GM12878 (cell line): ENCODE data around the gene F13A1. TPM values are rescaled to one million over a fixed set of nuclear protein-coding genes. Genes with fewer than 3 reads are reported as not detected.

Experiments used
- ATAC-seq: fragments of 200-7000 bp; cut with Tn5 transposase; 3 replicates; pipeline ENCODE4 v1.9.1; 2020; ENCODE audit warnings: mild to moderate bottlenecking, moderate library complexity
- BruUV-seq: library from RNA; stranded (reverse); fragments of 400-500 nt; replicated peaks from 2 replicates; lab custom pipeline; 2021; lab: Mats Ljungman, UMichigan
- CTCF ChIA-PET: fragments of 300-600 bp; sonication (Branson Sonifier 250); formaldehyde crosslinking; extraction: SDS; loops from one replicate; lab custom pipeline; 2021; ENCODE audit warnings: inconsistent platforms; lab: Yijun Ruan, JAX
- POLR2A ChIA-PET: fragments of 350-600 bp; formaldehyde crosslinking; extraction: SDS; loops from one replicate; lab custom pipeline; 2021; ENCODE audit warnings: inconsistent platforms; lab: Charles Lee
- RAD21 ChIA-PET: fragments of 300-600 bp; sonication (Branson Sonifier 250); formaldehyde crosslinking; loops from one replicate; lab custom pipeline; 2023; ENCODE audit warnings: antibody characterized with exemption; ENCODE audit not compliant: unreplicated experiment; lab: Charles Lee
- SMC1A ChIA-PET: fragments of 300-600 bp; sonication (Branson Sonifier 250); formaldehyde crosslinking; loops from one replicate; lab custom pipeline; 2023; ENCODE audit not compliant: unreplicated experiment, uncharacterized antibody; lab: Charles Lee
- DNase-seq: peaks from one replicate; pipeline ENCODE4 v3.0.0-alpha.2; 2011; ENCODE audit warnings: low read depth, low spot score
- FAIRE-seq: peaks from 3 replicates; lab custom pipeline; 2011; peaks lifted over from hg19 to GRCh38; lab: Jason Lieb, UNC
- H2AFZ ChIP-seq: 2 replicates; pipeline ENCODE4 v1.6.0; 2011; ENCODE audit warnings: low read depth, low read length, control low read depth; ENCODE audit not compliant: control insufficient read depth
- H3K27ac ChIP-seq: 2 replicates; pipeline ENCODE4 v1.5.1; 2011; ENCODE audit warnings: control low read depth; ENCODE audit not compliant: control insufficient read depth, insufficient read depth
- H3K27me3 ChIP-seq, 2 experiments: replicated peaks in 1 of 2; 2 replicates each; pipeline versions ENCODE4 v1.6.0 to v1.6.1; 2011; ENCODE audit warnings: low read length in 1 of 2; ENCODE audit not compliant: control insufficient read depth in 2 of 2, insufficient read depth in 2 of 2
- H3K36me3 ChIP-seq, 2 experiments: 2 replicates each; pipeline ENCODE4 v1.5.1; 2011; ENCODE audit warnings: low read length in 1 of 2; ENCODE audit not compliant: control insufficient read depth in 2 of 2, insufficient read depth in 2 of 2
- H3K4me1 ChIP-seq: 2 replicates; pipeline ENCODE4 v1.6.1; 2011; ENCODE audit warnings: mild to moderate bottlenecking, low read length, moderate library complexity, mixed read lengths; ENCODE audit not compliant: control insufficient read depth, insufficient read depth
- H3K4me2 ChIP-seq: 2 replicates; pipeline ENCODE4 v1.6.0; 2011; ENCODE audit warnings: control low read depth; ENCODE audit not compliant: control insufficient read depth, insufficient read depth
- H3K4me3 ChIP-seq: fragments of 200-600 bp; sonication (generic); 2 replicates; pipeline ENCODE4 v1.5.1; 2016
- H3K79me2 ChIP-seq: 2 replicates; pipeline ENCODE4 v1.6.0; 2011; ENCODE audit warnings: low read length; ENCODE audit not compliant: control insufficient read depth, insufficient read depth
- H3K9ac ChIP-seq: 2 replicates; pipeline ENCODE4 v1.8.0; 2011; ENCODE audit warnings: low read length, control low read depth, mixed read lengths; ENCODE audit not compliant: control insufficient read depth, insufficient read depth
- H3K9me3 ChIP-seq: replicated peaks from 3 replicates; pipeline ENCODE4 v1.5.1; 2011; ENCODE audit warnings: mild to moderate bottlenecking, low read length; ENCODE audit not compliant: control insufficient read depth, insufficient read depth
- H4K20me1 ChIP-seq: 2 replicates; pipeline ENCODE4 v1.6.0; 2011; ENCODE audit not compliant: control insufficient read depth, insufficient read depth
- CREB1 ChIP-seq: IDR thresholded peaks from 2 replicates; pipeline ENCODE4 v1.6.1; 2012; ENCODE audit warnings: low read depth, mild to moderate bottlenecking, inconsistent platforms
- KLF5 ChIP-seq: fragments of 450-650 bp; IDR thresholded peaks from 2 replicates; pipeline ENCODE4 v1.6.1; 2014; ENCODE audit warnings: mild to moderate bottlenecking; ENCODE audit not compliant: partially characterized antibody
- WGBS: methylation state at CpG from one replicate; pipeline ENCODE4 v1.1.6; 2016; ENCODE audit warnings: low lambda C conversion rate; ENCODE audit not compliant: insufficient replicate concordance, insufficient coverage; ENCODE audit errors: missing lambda C conversion rate; 5-methylcytosine and 5-hydroxymethylcytosine counted together
- in situ Hi-C: fragments of 300-500 bp; cut with MboI; formaldehyde crosslinking; loops from 9 replicates; pipeline ENCODE4 v1.14.3; 2018; ENCODE audit warnings: mixed read lengths
- intact Hi-C: fragments of 100-400 bp; cut with micrococcal nuclease; formaldehyde crosslinking; loops from one replicate; pipeline ENCODE4 v1.14.2; 2022; ENCODE audit not compliant: unreplicated experiment
- polyA plus RNA-seq, 11 experiments: library from polyadenylated mRNA; depleted of rRNA in 4 of 11; unstranded in 6 of 11; stranded (reverse) in 5 of 11; fragments of >200 nt; fragmentation: Nextera tagmentation in 4 of 11; fragmentation: Illumina TruSeq in 1 of 11; extraction: Ambion mirVana in 4 of 11; extraction: Trizol in 1 of 11; gene quantifications; 1 replicate in 1 of 11; 2 replicates in 10 of 11; pipeline versions ENCODE4 v1.2.1 to v1.2.3, GENCODE V29; 2011 to 2016; ENCODE audit warnings: inconsistent platforms in 2 of 11, missing spikeins in 2 of 11, low read depth in 1 of 11
- total RNA-seq, 4 experiments: library from RNA; depleted of rRNA in 3 of 4; stranded (reverse); fragments of >200 nt in 3 of 4; fragmentation: Illumina TruSeq in 1 of 4; extraction: Trizol in 1 of 4; gene quantifications; 2 replicates each; pipeline versions ENCODE4 v1.2.1 to v1.2.3, GENCODE V29; 2013 to 2021
- TF ChIP-seq, protein P1 (sequence below): IDR thresholded peaks from 2 replicates; pipeline ENCODE4 v1.6.1; 2012; ENCODE audit warnings: mild to moderate bottlenecking, low read depth, low read length
- TF ChIP-seq, protein P2 (sequence below): fragments of 450-650 bp; IDR thresholded peaks from 2 replicates; pipeline ENCODE4 v1.6.1; 2017; ENCODE audit warnings: mild to moderate bottlenecking

F13A1 gene
- total and polyA plus RNA-seq, 10 of the 15 experiments (the other 5 are each of a cell fraction or from before 2014, with no cell fraction given): 0.48 to 1.8 (median 1.0) TPM

GRCh38 chr6:6282716-6283115 lies 37.7 kb downstream of the F13A1 start:
- H2AFZ ChIP-seq: no peak overlapping the region
- H3K36me3 ChIP-seq: no peaks in the 10 kb centered on the region
- H4K20me1 ChIP-seq: no peaks in the 10 kb centered on the region
- H3K4me3 ChIP-seq: no peak overlapping the region
- no peaks in the 10 kb centered on the region for H3K9me3 ChIP-seq
- DNase-seq (no peak), ATAC-seq (no peak), FAIRE-seq (no peak)
- RAD21 ChIA-PET: no interaction called here
- POLR2A ChIA-PET: no interaction called here
- SMC1A ChIA-PET: interaction anchor here (1.1 to 2.0 kb wide), 2 partner anchors 10 to 107 kb away, joined by 3 to 6 read pairs; no protein-coding TSS in a partner anchor
- BruUV-seq: no TSS peak
- no peak overlapping the region for H3K9ac ChIP-seq
- TF ChIP-seq KLF5 (no peak), CREB1 (no peak)
- TF ChIP-seq, protein P1, sequence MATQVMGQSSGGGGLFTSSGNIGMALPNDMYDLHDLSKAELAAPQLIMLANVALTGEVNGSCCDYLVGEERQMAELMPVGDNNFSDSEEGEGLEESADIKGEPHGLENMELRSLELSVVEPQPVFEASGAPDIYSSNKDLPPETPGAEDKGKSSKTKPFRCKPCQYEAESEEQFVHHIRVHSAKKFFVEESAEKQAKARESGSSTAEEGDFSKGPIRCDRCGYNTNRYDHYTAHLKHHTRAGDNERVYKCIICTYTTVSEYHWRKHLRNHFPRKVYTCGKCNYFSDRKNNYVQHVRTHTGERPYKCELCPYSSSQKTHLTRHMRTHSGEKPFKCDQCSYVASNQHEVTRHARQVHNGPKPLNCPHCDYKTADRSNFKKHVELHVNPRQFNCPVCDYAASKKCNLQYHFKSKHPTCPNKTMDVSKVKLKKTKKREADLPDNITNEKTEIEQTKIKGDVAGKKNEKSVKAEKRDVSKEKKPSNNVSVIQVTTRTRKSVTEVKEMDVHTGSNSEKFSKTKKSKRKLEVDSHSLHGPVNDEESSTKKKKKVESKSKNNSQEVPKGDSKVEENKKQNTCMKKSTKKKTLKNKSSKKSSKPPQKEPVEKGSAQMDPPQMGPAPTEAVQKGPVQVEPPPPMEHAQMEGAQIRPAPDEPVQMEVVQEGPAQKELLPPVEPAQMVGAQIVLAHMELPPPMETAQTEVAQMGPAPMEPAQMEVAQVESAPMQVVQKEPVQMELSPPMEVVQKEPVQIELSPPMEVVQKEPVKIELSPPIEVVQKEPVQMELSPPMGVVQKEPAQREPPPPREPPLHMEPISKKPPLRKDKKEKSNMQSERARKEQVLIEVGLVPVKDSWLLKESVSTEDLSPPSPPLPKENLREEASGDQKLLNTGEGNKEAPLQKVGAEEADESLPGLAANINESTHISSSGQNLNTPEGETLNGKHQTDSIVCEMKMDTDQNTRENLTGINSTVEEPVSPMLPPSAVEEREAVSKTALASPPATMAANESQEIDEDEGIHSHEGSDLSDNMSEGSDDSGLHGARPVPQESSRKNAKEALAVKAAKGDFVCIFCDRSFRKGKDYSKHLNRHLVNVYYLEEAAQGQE: no peak
- TF ChIP-seq, protein P2, sequence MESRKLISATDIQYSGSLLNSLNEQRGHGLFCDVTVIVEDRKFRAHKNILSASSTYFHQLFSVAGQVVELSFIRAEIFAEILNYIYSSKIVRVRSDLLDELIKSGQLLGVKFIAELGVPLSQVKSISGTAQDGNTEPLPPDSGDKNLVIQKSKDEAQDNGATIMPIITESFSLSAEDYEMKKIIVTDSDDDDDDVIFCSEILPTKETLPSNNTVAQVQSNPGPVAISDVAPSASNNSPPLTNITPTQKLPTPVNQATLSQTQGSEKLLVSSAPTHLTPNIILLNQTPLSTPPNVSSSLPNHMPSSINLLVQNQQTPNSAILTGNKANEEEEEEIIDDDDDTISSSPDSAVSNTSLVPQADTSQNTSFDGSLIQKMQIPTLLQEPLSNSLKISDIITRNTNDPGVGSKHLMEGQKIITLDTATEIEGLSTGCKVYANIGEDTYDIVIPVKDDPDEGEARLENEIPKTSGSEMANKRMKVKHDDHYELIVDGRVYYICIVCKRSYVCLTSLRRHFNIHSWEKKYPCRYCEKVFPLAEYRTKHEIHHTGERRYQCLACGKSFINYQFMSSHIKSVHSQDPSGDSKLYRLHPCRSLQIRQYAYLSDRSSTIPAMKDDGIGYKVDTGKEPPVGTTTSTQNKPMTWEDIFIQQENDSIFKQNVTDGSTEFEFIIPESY: no peak
- no peak overlapping the region for H3K4me2 ChIP-seq
- in situ Hi-C loops: no loop called here
- 4% methylated on average over 1 of the region's 1 CpG for WGBS
- no peaks in the 10 kb centered on the region for H3K79me2 ChIP-seq
- H3K27ac ChIP-seq: no peak overlapping the region
- CTCF ChIA-PET: no interaction called here
- no peaks in the 10 kb centered on the region for H3K4me1 ChIP-seq
- intact Hi-C loops: no loop called here
- no peaks in the 10 kb centered on the region for H3K27me3 ChIP-seq
